Measurements from ENCODE around the gene CUL1.

Gene CUL1

GRCh38 chr7:148772297-148773089 is 73.8 kb downstream of the CUL1 start:
- peak; percentile 94 for DNase-seq

- peak; percentile 34 for DNase-seq
These were observed 74.6 kb downstream of the CUL1 start for GRCh38 chr7:148773334-148773733.

GRCh38 chr7:148774471-148774870 is 75.8 kb downstream of the CUL1 start:
- no peak for DNase-seq

DNA sequence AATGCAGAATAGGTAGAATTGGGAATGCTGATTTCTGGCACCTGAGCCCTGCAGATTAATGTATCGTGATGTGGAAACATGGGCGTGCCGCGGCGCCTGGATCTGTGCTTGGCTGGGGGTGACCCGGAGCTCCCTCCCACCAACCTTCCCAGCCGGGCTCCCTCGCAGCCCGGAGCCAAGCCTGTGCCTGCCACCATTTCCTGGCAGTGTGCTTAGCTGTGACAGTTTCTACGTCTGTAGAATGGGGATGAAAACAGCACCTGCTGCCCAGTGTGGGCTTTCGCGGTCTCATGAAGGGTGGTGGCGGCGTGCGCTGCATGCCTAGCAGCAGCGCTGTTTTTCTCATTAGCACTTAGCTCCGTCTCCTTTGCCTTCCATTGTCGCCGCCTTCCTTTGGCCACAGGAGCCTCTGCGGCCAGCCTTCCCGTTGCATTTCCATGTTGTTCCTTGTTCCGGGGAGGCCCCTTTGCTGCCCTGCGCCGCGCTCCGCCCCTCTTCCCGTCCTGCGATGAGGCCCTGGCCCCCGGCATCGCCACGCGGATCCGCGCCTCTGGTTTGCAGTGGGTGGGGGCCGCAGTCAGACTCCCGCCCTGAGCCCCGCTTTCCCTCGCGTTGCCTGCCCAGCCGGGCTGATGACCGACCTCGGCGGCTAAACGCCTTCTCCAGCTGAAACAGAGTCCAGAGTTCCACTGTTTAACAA is 84.2 kb downstream of the CUL1 start:
- no peak for DNase-seq

GRCh38 chr7:148783801-148784527 is 85.3 kb downstream of the CUL1 start:
- no peak for DNase-seq

DNA sequence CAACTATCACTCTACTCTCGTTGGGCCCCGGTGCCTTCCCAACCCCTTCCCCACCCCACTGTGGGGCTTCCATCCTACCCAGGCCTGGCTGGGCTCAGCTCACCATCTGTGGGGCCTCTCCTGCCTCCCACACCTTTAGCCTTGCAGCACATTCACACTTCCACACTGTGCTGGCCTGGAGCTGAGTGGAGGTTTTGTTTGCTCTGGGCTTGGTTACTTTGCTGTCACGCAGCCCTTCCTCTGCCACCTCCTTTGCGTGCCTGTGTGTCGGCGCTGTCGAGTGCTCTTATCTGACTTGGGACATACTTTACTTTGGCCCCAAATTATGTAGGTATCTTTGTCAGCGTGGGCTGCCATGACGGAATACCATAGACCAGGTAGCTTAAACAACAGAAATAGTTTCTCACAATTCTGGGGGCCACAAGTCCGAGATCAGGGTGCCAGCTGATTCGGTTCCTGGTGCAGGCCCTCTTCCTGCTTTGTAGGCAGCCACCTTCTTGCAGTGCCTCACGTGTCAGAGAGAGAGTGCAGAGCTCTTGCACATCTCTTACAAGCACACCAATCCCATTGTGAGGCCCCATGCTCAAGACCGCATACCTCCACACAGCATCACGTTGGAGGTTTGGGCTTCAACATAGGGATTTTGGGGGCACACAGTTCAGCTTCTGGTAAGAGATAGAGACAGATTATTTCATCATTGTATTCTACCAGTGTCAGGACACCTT is 89.0 kb downstream of the CUL1 start:
- DNase-seq, result no peak

- no peak for DNase-seq
These were observed 90.5 kb downstream of the CUL1 start for GRCh38 chr7:148789220-148789619.

- no peak for DNase-seq
These were observed 91.5 kb downstream of the CUL1 start for GRCh38 chr7:148790131-148790726.

DNA sequence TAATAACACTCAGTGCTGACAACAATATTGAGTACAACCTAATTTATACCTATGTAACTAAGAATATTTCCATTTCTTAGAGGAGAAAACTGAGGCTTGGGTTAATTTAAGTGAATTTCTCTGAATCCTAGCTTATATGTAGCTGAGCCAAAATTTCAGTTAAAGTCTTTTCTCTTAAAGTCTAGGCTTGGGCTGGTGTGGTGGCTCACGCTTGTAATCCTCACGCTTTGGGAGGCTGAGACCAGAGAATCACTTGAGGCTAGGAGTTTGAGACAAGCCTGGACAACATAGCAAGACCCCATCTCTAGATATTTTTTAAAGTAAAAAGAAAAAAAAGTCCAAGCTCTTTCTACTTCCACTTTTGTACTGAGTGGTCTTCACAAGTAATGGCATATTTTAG is 92.1 kb downstream of the CUL1 start:
- no peak for DNase-seq

GRCh38 chr7:148791546-148791945 is 92.8 kb downstream of the CUL1 start:
- no peak for DNase-seq

GRCh38 chr7:148793590-148793989 is 94.9 kb downstream of the CUL1 start:
- no peak for DNase-seq

GRCh38 chr7:148794476-148794875 is 95.8 kb downstream of the CUL1 start:
- DNase-seq, result no peak

GRCh38 chr7:148796841-148797240 is 98.1 kb downstream of the CUL1 start:
- no peak for DNase-seq

GRCh38 chr7:148799893-148800555 is 101.3 kb downstream of the CUL1 start:
- DNase-seq, result no peak

GRCh38 chr7:148800677-148801076 is 102.0 kb downstream of the CUL1 start:
- no peak for DNase-seq

GRCh38 chr7:148802101-148802493 is 103.4 kb downstream of the CUL1 start:
- no peak for DNase-seq

- no peak for DNase-seq
These were observed 104.4 kb downstream of the CUL1 start for GRCh38 chr7:148803094-148803493.

GRCh38 chr7:148804343-148805235 is 105.9 kb downstream of the CUL1 start:
- no peak for DNase-seq

- no peak for DNase-seq
These were observed 107.5 kb downstream of the CUL1 start for GRCh38 chr7:148806187-148806586.

DNA sequence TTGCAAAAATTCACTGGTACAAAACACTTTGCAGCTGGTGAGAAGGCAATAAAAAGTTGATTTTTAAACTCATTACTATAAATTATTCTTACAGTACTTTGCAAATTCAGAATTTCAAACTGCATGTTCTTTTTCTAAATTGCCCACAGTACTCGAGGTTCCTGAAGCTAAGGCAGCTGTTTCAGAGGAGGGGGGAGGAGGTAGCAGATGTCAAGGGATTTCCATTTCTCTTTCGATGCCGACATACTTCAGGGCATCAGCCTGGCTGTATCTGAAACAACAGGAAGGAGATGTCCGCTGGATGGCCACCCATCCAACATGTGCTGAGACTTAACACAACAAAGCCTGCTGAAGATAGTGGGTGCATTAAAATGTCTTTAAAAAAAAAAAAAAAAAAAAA is 108.7 kb downstream of the CUL1 start:
- no peak for DNase-seq

- DNase-seq, result no peak
These were observed 111.2 kb downstream of the CUL1 start for GRCh38 chr7:148809856-148810255.

Data from fibroblast of skin of right biceps (primary cell).